Measurements from ENCODE around the gene CFAP74. TPM values are rescaled to one million over a fixed set of nuclear protein-coding genes. Genes with fewer than 3 reads are reported as not detected.
A peak's percentile ranks its signal among the peaks of the same experiment; 100 is the strongest.

CFAP74 gene
- total and polyA plus RNA-seq, 9 of the 15 experiments (the other 6 are each of a cell fraction or from before 2014, with no cell fraction given), result 0.03 to 0.15 (median 0.05) TPM; not detected in 6

- 14% methylated on average over 17 of the region's 17 CpGs for WGBS (ENCODE audit: insufficient coverage, low coverage, missing lambda C conversion rate)
Observed at GRCh38 chr1:1984560-1985070, 19.0 kb downstream of the CFAP74 start.

GRCh38 chr1:1982379-1983232 is 21.0 kb downstream of the CFAP74 start:
- FAIRE-seq (no peak), ATAC-seq (peak; percentile 12; the same call in 2 of the 3 replicates), DNase-seq (ENCODE audit: extremely low read depth in 1 of 4, low spot score in 3 of 4) (no peak)
- Histone ChIP-seq H3K27ac (ENCODE audit: extremely low read depth, low read depth, low read length) (no peak overlapping the region), H3K79me2 (ENCODE audit: control insufficient read depth, insufficient read depth, low read length) (no peaks in the 10 kb centered on the region), H2AFZ (ENCODE audit: low read depth, low read length) (peak overlapping the region; percentile 84; the same call in 1 of the 2 replicates), H3K9me3 (replicated peaks; ENCODE audit: control insufficient read depth, insufficient read depth, low read depth, low read length) (no peaks in the 10 kb centered on the region; the same call in 1 of the 2 replicates), H3K36me3 (ENCODE audit: control insufficient read depth, insufficient read depth, low read length) (no peaks in the 10 kb centered on the region), H3K4me3 (no peak overlapping the region), H3K27me3 (ENCODE audit: control insufficient read depth in 2 of 2, insufficient read depth in 2 of 2, low read length in 2 of 2) (peaks cover 27 to 50% of the 10 kb centered on the region in 2 experiments; a peak in 4 of 5 replicates), H4K20me1 (replicated peaks; ENCODE audit: control insufficient read depth, insufficient read depth, low read length) (no peaks in the 10 kb centered on the region), H3K4me1 (replicated peaks in 1 of 2; ENCODE audit: control insufficient read depth in 2 of 2, insufficient read depth in 2 of 2, low read length in 2 of 2) (peaks cover 0 to 48% of the 10 kb centered on the region in 2 experiments; a peak in 2 of 5 replicates), H3K9ac (ENCODE audit: insufficient read depth in 1 of 2, low read depth in 2 of 2, low read length in 2 of 2) (no peak overlapping the region), H3K9me1 (ENCODE audit: control insufficient read depth, insufficient read depth, low read length) (no peaks in the 10 kb centered on the region), H3K4me2 (ENCODE audit: insufficient read depth, low read length) (0 out of 2 replicates have a peak overlapping the region, but pooled peaks have one; percentile 46)
- BruUV-seq (replicated peaks), result no TSS peak
- WGBS (ENCODE audit: insufficient coverage, low coverage, missing lambda C conversion rate), result 27% methylated on average over 35 of the region's 36 CpGs
- CTCF ChIA-PET (ENCODE audit: low intra/inter-chr PET ratio), result no interaction called here
- intact Hi-C loops (cut with micrococcal nuclease), result no loop called here
- TF ChIP-seq SIN3A (IDR thresholded peaks at IDR 0.05; ENCODE audit: borderline replicate concordance in 2 of 2, control insufficient read depth in 1 of 2, low read depth in 2 of 2, low read length in 2 of 2) (no peak), EP300 (IDR thresholded peaks at IDR 0.05; ENCODE audit: low read length) (no peak), ZNF146 (CRISPR knock-in tag; IDR thresholded peaks at IDR 0.05; ENCODE audit: unreplicated experiment) (no peak), MAX (CRISPR knock-in tag; IDR thresholded peaks at IDR 0.05) (no peak), ZNF586 (CRISPR knock-in tag; conservative IDR thresholded peaks at IDR 0.05) (no peak), ZNF143 (CRISPR knock-in tag; IDR thresholded peaks at IDR 0.05) (peak; percentile 42; the same call in 1 of the 2 replicates)
- in situ Hi-C loops (cut with MboI), result no loop called here
- POLR2A ChIA-PET, result interaction anchor here (0.6 kb wide), 1 partner anchor 327 kb away, joined by 3 read pairs; no protein-coding TSS in a partner anchor

More at GRCh38 chr1:1984560-1985070, 19.0 kb downstream of the CFAP74 start:
- no peaks in the 10 kb centered on the region for H3K9me1 ChIP-seq (ENCODE audit: control insufficient read depth, insufficient read depth, low read length)
- TF ChIP-seq ZNF77 (CRISPR knock-in tag; IDR thresholded peaks at IDR 0.05) (no peak), NELFE (IDR thresholded peaks at IDR 0.05; ENCODE audit: insufficient read depth, insufficient read length) (no peak), RCOR1 (IDR thresholded peaks at IDR 0.05; ENCODE audit: borderline replicate concordance in 1 of 2, low read depth in 2 of 2, low read length in 2 of 2) (no peak), SMC3 (conservative IDR thresholded peaks at IDR 0.05; ENCODE audit: insufficient read depth, low read depth, low read length) (no peak), RFX7 (CRISPR knock-in tag; IDR thresholded peaks at IDR 0.05) (no peak)
- ChIA-PET CTCF (ENCODE audit: low intra/inter-chr PET ratio) (no interaction called here), POLR2A (interaction anchor here (0.5 to 0.6 kb wide), 5 partner anchors 11 to 370 kb away, joined by 3 to 4 read pairs (median 3); no protein-coding TSS in a partner anchor)
- H4K20me1 ChIP-seq (replicated peaks; ENCODE audit: control insufficient read depth, insufficient read depth, low read length), result no peaks in the 10 kb centered on the region
- H3K4me3 ChIP-seq, result no peak overlapping the region
- FAIRE-seq (no peak), ATAC-seq (no peak; the same call in 2 of the 3 replicates), DNase-seq (ENCODE audit: extremely low read depth in 1 of 4, low spot score in 3 of 4) (no peak)
- H3K36me3 ChIP-seq (ENCODE audit: control insufficient read depth, insufficient read depth, low read length), result no peaks in the 10 kb centered on the region
- no peaks in the 10 kb centered on the region for H3K79me2 ChIP-seq (ENCODE audit: control insufficient read depth, insufficient read depth, low read length)
- in situ Hi-C loops (cut with MboI), result no loop called here
- no TSS peak for BruUV-seq (replicated peaks)
- no peak overlapping the region for H2AFZ ChIP-seq (ENCODE audit: low read depth, low read length)
- H3K27ac ChIP-seq (ENCODE audit: extremely low read depth, low read depth, low read length), result no peak overlapping the region
- H3K9me3 ChIP-seq (replicated peaks; ENCODE audit: control insufficient read depth, insufficient read depth, low read depth, low read length), result no peaks in the 10 kb centered on the region
- H3K4me2 ChIP-seq (ENCODE audit: insufficient read depth, low read length), result no peak overlapping the region
- intact Hi-C loops (cut with micrococcal nuclease), result no loop called here
- H3K9ac ChIP-seq (ENCODE audit: insufficient read depth in 1 of 2, low read depth in 2 of 2, low read length in 2 of 2), result no peak overlapping the region
- peaks cover 39 to 63% of the 10 kb centered on the region in 2 experiments; a peak in 4 of 5 replicates for H3K27me3 ChIP-seq (ENCODE audit: control insufficient read depth in 2 of 2, insufficient read depth in 2 of 2, low read length in 2 of 2)
- H3K4me1 ChIP-seq (replicated peaks in 1 of 2; ENCODE audit: control insufficient read depth in 2 of 2, insufficient read depth in 2 of 2, low read length in 2 of 2), result peaks cover 9 to 53% of the 10 kb centered on the region in 2 experiments; a peak in 4 of 5 replicates
